Stomach (tissue), 4 donors: ENCODE data around the gene GFRA4.
A peak's percentile ranks its signal among the peaks of the same experiment; 100 is the strongest.

Experiments used
- CTCF ChIP-seq, 7 experiments: fragments of 450-650 bp in 4 of 7; fragments of 200-600 bp in 3 of 7; sonication (generic) in 3 of 7; IDR thresholded peaks; one replicate each; pipeline ENCODE4 v1.5.1; 2016 to 2019; ENCODE audit warnings: antibody characterized with exemption in 7 of 7, control low read depth in 2 of 7, mild to moderate bottlenecking in 1 of 7
- EP300 ChIP-seq: sonication (generic); formaldehyde crosslinking; IDR thresholded peaks from one replicate; pipeline ENCODE4 v1.6.1; 2017; ENCODE audit warnings: antibody characterized with exemption
- POLR2A ChIP-seq, 4 donors: fragments of 450-650 bp; IDR thresholded peaks; one replicate each; pipeline ENCODE4 v1.6.1; 2016; ENCODE audit warnings: antibody characterized with exemption in 4 of 4, control low read depth in 2 of 4, mild to moderate bottlenecking in 1 of 4, moderate library complexity in 1 of 4
- POLR2AphosphoS5 ChIP-seq, 3 donors: sonication (generic); formaldehyde crosslinking; IDR thresholded peaks; one replicate each; pipeline ENCODE4 v1.6.1; 2016; ENCODE audit warnings: antibody characterized with exemption in 3 of 3

GRCh38 chr20:3696200-3696599, 33.0 kb upstream of the GFRA4 start:
- no peak for TF ChIP-seq POLR2A (IDR thresholded peaks at IDR 0.05)
- TF ChIP-seq CTCF (IDR thresholded peaks at IDR 0.05): peak in 1 of 7 experiments; percentile 7
- TF ChIP-seq EP300: no peak
- no peak for TF ChIP-seq POLR2AphosphoS5 (IDR thresholded peaks at IDR 0.05)
